ENCODE measurements around the gene MPZL2.
A peak's percentile ranks its signal among the peaks of the same experiment; 100 is the strongest.

Gene MPZL2

GRCh38 chr11:118217575-118217974 lies 46.5 kb downstream of the MPZL2 start:
- peak; percentile 50 for DNase-seq

GRCh38 chr11:118216621-118217481 lies 47.2 kb downstream of the MPZL2 start:
- peak; percentile 76 for DNase-seq

GRCh38 chr11:118215765-118216164 lies 48.3 kb downstream of the MPZL2 start:
- DNase-seq: no peak

GRCh38 chr11:118215262-118215661 lies 48.8 kb downstream of the MPZL2 start:
- no peak for DNase-seq

GRCh38 chr11:118214210-118214914 lies 49.7 kb downstream of the MPZL2 start:
- DNase-seq: no peak

- DNase-seq: no peak
Measured at GRCh38 chr11:118213781-118214180, 50.3 kb downstream of the MPZL2 start.

- no peak for DNase-seq
Measured at GRCh38 chr11:118213201-118213600, 50.9 kb downstream of the MPZL2 start.

- no peak for DNase-seq
Measured at GRCh38 chr11:118212781-118213191, 51.3 kb downstream of the MPZL2 start.

- no peak for DNase-seq
Measured at GRCh38 chr11:118212131-118212725, 51.9 kb downstream of the MPZL2 start.

GRCh38 chr11:118211006-118211405 lies 53.1 kb downstream of the MPZL2 start:
- no peak for DNase-seq

GRCh38 chr11:118210323-118210722 lies 53.8 kb downstream of the MPZL2 start:
- no peak for DNase-seq

GRCh38 chr11:118209033-118209432 lies 55.1 kb downstream of the MPZL2 start:
- DNase-seq: no peak

GRCh38 chr11:118207079-118207478 lies 57.0 kb downstream of the MPZL2 start:
- DNase-seq: no peak

GRCh38 chr11:118206391-118207031 lies 57.6 kb downstream of the MPZL2 start:
- no peak for DNase-seq

GRCh38 chr11:118205606-118206378 lies 58.3 kb downstream of the MPZL2 start:
- no peak for DNase-seq

Data from stimulated activated CD4-positive, alpha-beta T cell treated with anti-CD3 and anti-CD28 coated beads, Interleukin-4, amount 100 ng/mL, for 24 hours (primary cell).